Measurements from ENCODE around the gene TESK2. TPM values are rescaled to one million over a fixed set of nuclear protein-coding genes. Genes with fewer than 3 reads are reported as not detected.

Gene TESK2
- polyA plus RNA-seq, 3 donors: 3.9 to 13.1 (median 4.1) TPM

DNA sequence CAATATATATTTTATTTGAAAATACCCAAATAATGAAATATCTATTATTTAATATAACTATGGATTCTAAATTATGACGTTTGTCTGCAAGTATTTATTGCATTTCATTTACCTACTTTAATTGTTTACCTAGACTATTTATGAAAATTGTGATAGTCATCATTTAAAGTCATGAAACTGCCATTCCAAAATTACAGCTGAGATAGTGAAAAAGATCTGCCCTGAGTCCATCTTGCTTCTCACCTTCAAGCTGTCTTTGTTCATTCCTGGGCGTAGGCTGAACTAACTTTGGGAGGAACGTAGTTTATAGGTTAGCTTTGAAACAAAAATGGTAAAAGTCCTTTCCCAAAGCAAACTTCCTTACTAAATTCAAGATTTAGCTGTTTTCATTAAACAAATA, 176.7 kb downstream of the TESK2 start:
- Histone ChIP-seq H4K20me1 (ENCODE audit: insufficient read depth, low read length) (no peaks in the 10 kb centered on the region), H3K36me3 (replicated peaks in 1 of 2; ENCODE audit: control insufficient read depth in 1 of 2, insufficient read depth in 2 of 2, low read length in 2 of 2) (no peaks in the 10 kb centered on the region), H3K27ac (ENCODE audit: low read depth in 1 of 2, low read length in 2 of 2) (no peak overlapping the region), H3K9me3 (replicated peaks in 1 of 2; ENCODE audit: control insufficient read depth in 1 of 2, insufficient read depth in 1 of 2, low read length in 2 of 2) (peaks cover 0 to 4% of the 10 kb centered on the region in 2 donors), H2AFZ (ENCODE audit: insufficient read depth, low read depth, low read length, poor library complexity, severe bottlenecking) (no peak overlapping the region), H3K27me3 (ENCODE audit: control insufficient read depth in 2 of 2, insufficient read depth in 2 of 2, low read length in 2 of 2) (no peaks in the 10 kb centered on the region), H3K4me2 (replicated peaks; ENCODE audit: extremely low read depth, low read length, poor library complexity, severe bottlenecking) (no peak overlapping the region), H3K4me1 (ENCODE audit: control insufficient read depth in 1 of 2, insufficient read depth in 2 of 2, low read length in 2 of 2) (no peaks in the 10 kb centered on the region), H3K79me2 (ENCODE audit: insufficient read depth, low read length) (no peaks in the 10 kb centered on the region), H3K9ac (ENCODE audit: insufficient read depth, low read length, poor library complexity, severe bottlenecking) (no peak overlapping the region), H3K4me3 (replicated peaks in 1 of 3; ENCODE audit: low read depth in 2 of 3, low read length in 3 of 3) (no peak overlapping the region)
- Mint-ChIP-seq H3K4me3 (no peak overlapping the region), H3K9me3 (peaks cover 2 to 11% (median 7%) of the 10 kb centered on the region in 7 donors), H3K27me3 (ENCODE audit: low read depth in 3 of 3) (peaks cover 1 to 3% (median 2%) of the 10 kb centered on the region in 3 donors), H3K4me1 (no peaks in the 10 kb centered on the region), H3K27ac (no peak overlapping the region), H3K36me3 (no peaks in the 10 kb centered on the region)
- intact Hi-C loops (cut with micrococcal nuclease): no loop called here
- TF ChIP-seq, protein P1, sequence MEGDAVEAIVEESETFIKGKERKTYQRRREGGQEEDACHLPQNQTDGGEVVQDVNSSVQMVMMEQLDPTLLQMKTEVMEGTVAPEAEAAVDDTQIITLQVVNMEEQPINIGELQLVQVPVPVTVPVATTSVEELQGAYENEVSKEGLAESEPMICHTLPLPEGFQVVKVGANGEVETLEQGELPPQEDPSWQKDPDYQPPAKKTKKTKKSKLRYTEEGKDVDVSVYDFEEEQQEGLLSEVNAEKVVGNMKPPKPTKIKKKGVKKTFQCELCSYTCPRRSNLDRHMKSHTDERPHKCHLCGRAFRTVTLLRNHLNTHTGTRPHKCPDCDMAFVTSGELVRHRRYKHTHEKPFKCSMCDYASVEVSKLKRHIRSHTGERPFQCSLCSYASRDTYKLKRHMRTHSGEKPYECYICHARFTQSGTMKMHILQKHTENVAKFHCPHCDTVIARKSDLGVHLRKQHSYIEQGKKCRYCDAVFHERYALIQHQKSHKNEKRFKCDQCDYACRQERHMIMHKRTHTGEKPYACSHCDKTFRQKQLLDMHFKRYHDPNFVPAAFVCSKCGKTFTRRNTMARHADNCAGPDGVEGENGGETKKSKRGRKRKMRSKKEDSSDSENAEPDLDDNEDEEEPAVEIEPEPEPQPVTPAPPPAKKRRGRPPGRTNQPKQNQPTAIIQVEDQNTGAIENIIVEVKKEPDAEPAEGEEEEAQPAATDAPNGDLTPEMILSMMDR (IDR thresholded peaks at IDR 0.05): no peak
- DNase-seq: no peak
- WGBS (ENCODE audit: insufficient coverage): no CpG with 5 or more reads among the region's 3 CpGs

DNA sequence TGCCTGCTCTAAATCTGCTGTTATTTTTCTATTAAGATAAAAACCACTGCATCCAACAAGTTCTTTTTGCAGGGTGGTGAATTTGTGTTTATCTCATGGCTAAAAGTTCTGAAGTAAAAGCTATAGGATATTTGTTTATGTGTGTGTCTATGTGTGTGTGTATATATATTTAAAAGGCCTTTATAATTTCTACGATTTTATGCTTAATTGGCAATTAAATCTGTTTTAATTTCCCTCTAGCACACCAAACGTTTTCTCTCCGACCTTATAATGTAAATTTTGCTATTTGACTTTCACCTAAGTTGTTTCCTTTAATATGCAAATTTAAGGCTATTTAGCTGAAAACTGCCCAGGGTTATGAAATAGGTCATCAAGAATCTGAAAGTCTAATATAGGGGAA, 184.1 kb downstream of the TESK2 start:
- DNase-seq: no peak
- no peak overlapping the region for H3K9ac ChIP-seq (ENCODE audit: insufficient read depth, low read length, poor library complexity, severe bottlenecking)
- Mint-ChIP-seq H3K36me3 (no peaks in the 10 kb centered on the region), H3K9me3 (peaks cover 0 to 6% (median 2%) of the 10 kb centered on the region in 7 donors), H3K27me3 (ENCODE audit: low read depth in 3 of 3) (peaks cover 0 to 3% (median 1%) of the 10 kb centered on the region in 3 donors), H3K4me1 (peaks cover 10% of the 10 kb centered on the region), H3K4me3 (no peak overlapping the region), H3K27ac (no peak overlapping the region)
- H3K27ac ChIP-seq (ENCODE audit: low read depth in 1 of 2, low read length in 2 of 2): no peak overlapping the region
- no peak overlapping the region for H3K4me2 ChIP-seq (replicated peaks; ENCODE audit: extremely low read depth, low read length, poor library complexity, severe bottlenecking)
- H3K79me2 ChIP-seq (ENCODE audit: insufficient read depth, low read length): no peaks in the 10 kb centered on the region
- H2AFZ ChIP-seq (ENCODE audit: insufficient read depth, low read depth, low read length, poor library complexity, severe bottlenecking): peak overlapping the region; percentile 3
- no peaks in the 10 kb centered on the region for H3K27me3 ChIP-seq (ENCODE audit: control insufficient read depth in 2 of 2, insufficient read depth in 2 of 2, low read length in 2 of 2)
- intact Hi-C loops (cut with micrococcal nuclease): loop anchor here in 1 of 2 donors (10.0 kb wide), 1 partner anchor 512 kb away; no protein-coding TSS in a partner anchor
- H3K4me3 ChIP-seq (replicated peaks in 1 of 3; ENCODE audit: low read depth in 2 of 3, low read length in 3 of 3): no peak overlapping the region
- TF ChIP-seq, protein P1 (IDR thresholded peaks at IDR 0.05): no peak
- no peaks in the 10 kb centered on the region for H3K36me3 ChIP-seq (replicated peaks in 1 of 2; ENCODE audit: control insufficient read depth in 1 of 2, insufficient read depth in 2 of 2, low read length in 2 of 2)
- no CpG with 5 or more reads among the region's 3 CpGs for WGBS (ENCODE audit: insufficient coverage)
- H4K20me1 ChIP-seq (ENCODE audit: insufficient read depth, low read length): no peaks in the 10 kb centered on the region
- H3K4me1 ChIP-seq (ENCODE audit: control insufficient read depth in 1 of 2, insufficient read depth in 2 of 2, low read length in 2 of 2): peaks cover 15 to 18% of the 10 kb centered on the region in 2 donors
- no peaks in the 10 kb centered on the region for H3K9me3 ChIP-seq (replicated peaks in 1 of 2; ENCODE audit: control insufficient read depth in 1 of 2, insufficient read depth in 1 of 2, low read length in 2 of 2)

Measured in CD14-positive monocyte (primary cell).